ENCODE measurements around the gene FAF2.
"Not testable (repeated sequence)": the region's sequence is repeated elsewhere in the genome, so short reads cannot be mapped to it uniquely, and the experiment has no call there.

Gene FAF2

GRCh38 chr5:176447978-176448608 is at the start of gene FAF2:
FAF2 (plus strand) TSS chr5:176448385; CDS start chr5:176448408, 23 bp downstream.
- DNase-seq (ENCODE audit: low spot score), result peak; percentile 96

- no peak for DNase-seq (ENCODE audit: low spot score)
Observed at GRCh38 chr5:176400382-176401156, 47.6 kb upstream of the FAF2 start.

GRCh38 chr5:176401281-176402205 is 46.6 kb upstream of the FAF2 start:
- no peak for DNase-seq (ENCODE audit: low spot score)

- no peak for DNase-seq (ENCODE audit: low spot score)
Observed at GRCh38 chr5:176405656-176406435, 42.3 kb upstream of the FAF2 start.

GRCh38 chr5:176406436-176407052 is 41.6 kb upstream of the FAF2 start:
- no peak for DNase-seq (ENCODE audit: low spot score)

GRCh38 chr5:176407456-176408251 is 40.5 kb upstream of the FAF2 start:
- DNase-seq (ENCODE audit: low spot score), result no peak

- not testable (repeated sequence) for DNase-seq (ENCODE audit: low spot score)
Observed at GRCh38 chr5:176408252-176408573, 40.0 kb upstream of the FAF2 start.

- DNase-seq (ENCODE audit: low spot score), result no peak
Observed at GRCh38 chr5:176408590-176408989, 39.6 kb upstream of the FAF2 start.

GRCh38 chr5:176409765-176410164 is 38.4 kb upstream of the FAF2 start:
- no peak for DNase-seq (ENCODE audit: low spot score)

GRCh38 chr5:176410486-176411180 is 37.6 kb upstream of the FAF2 start:
- no peak for DNase-seq (ENCODE audit: low spot score)

- no peak for DNase-seq (ENCODE audit: low spot score)
Observed at GRCh38 chr5:176412517-176413254, 35.5 kb upstream of the FAF2 start.

GRCh38 chr5:176413255-176413565 is 35.0 kb upstream of the FAF2 start:
- DNase-seq (ENCODE audit: low spot score), result no peak

GRCh38 chr5:176413709-176414191 is 34.4 kb upstream of the FAF2 start:
- no peak for DNase-seq (ENCODE audit: low spot score)

- no peak for DNase-seq (ENCODE audit: low spot score)
Observed at GRCh38 chr5:176414704-176415103, 33.5 kb upstream of the FAF2 start.

- no peak for DNase-seq (ENCODE audit: low spot score)
Observed at GRCh38 chr5:176415240-176415951, 32.8 kb upstream of the FAF2 start.

GRCh38 chr5:176415952-176416924 is 31.9 kb upstream of the FAF2 start, which contains the start of gene CLTB:
CLTB (minus strand) TSS chr5:176416539; CDS start chr5:176416363, 176 bp downstream.
- DNase-seq (ENCODE audit: low spot score), result peak; percentile 89

- no peak for DNase-seq (ENCODE audit: low spot score)
Observed at GRCh38 chr5:176416965-176417364, 31.2 kb upstream of the FAF2 start.
